Gastrocnemius medialis (tissue), 4 donors: ENCODE data around the gene LRFN4. TPM values are rescaled to one million over a fixed set of nuclear protein-coding genes. Genes with fewer than 3 reads are reported as not detected.

Experiments
- ATAC-seq, 2 donors: fragments of 150-250 bp; one replicate each; pipeline ENCODE4 v1.9.1; 2016
- DNase-seq, 2 donors: peaks; one replicate each; pipeline ENCODE4 v3.0.0-alpha.2; 2019
- H3K27ac ChIP-seq, 4 donors: fragments of 200-600 bp; sonication (generic); 1 replicate in 1 of 4; 2 replicates in 3 of 4; pipeline ENCODE4 v1.5.1; 2016 to 2018; ENCODE audit warnings: mild to moderate bottlenecking in 2 of 4, moderate library complexity in 1 of 4
- H3K27me3 ChIP-seq, 3 donors: fragments of 200-600 bp; sonication (generic) in 2 of 3; 1 replicate in 1 of 3; 2 replicates in 2 of 3; pipeline versions ENCODE4 v1.5.1 to v1.6.0; 2016 to 2019; ENCODE audit warnings: mild to moderate bottlenecking in 1 of 3, moderate library complexity in 1 of 3
- H3K36me3 ChIP-seq, 2 donors: fragments of 200-600 bp; sonication (generic) in 1 of 2; one replicate each; pipeline ENCODE4 v1.5.1; 2017 to 2018
- H3K4me1 ChIP-seq, 2 donors: fragments of 200-600 bp; sonication (generic) in 1 of 2; one replicate each; pipeline ENCODE4 v1.5.1; 2016 to 2017; ENCODE audit warnings: mild to moderate bottlenecking in 2 of 2
- H3K4me3 ChIP-seq, 4 donors: fragments of 200-600 bp; sonication (generic) in 3 of 4; 1 replicate in 1 of 4; 2 replicates in 3 of 4; pipeline ENCODE4 v1.5.1; 2016 to 2019; ENCODE audit warnings: mild to moderate bottlenecking in 2 of 4
- H3K9me3 ChIP-seq, 3 donors: fragments of 200-600 bp; sonication (generic) in 2 of 3; 1 replicate in 1 of 3; 2 replicates in 2 of 3; pipeline ENCODE4 v1.5.1; 2016 to 2019
- POLR2A ChIP-seq, 2 donors: fragments of 450-650 bp; IDR thresholded peaks; one replicate each; pipeline ENCODE4 v1.6.1; 2017; ENCODE audit warnings: antibody characterized with exemption in 2 of 2, mild to moderate bottlenecking in 2 of 2, moderate library complexity in 2 of 2
- in situ Hi-C, 4 donors: fragments of 200-750 bp; cut with MboI; loops; one replicate each; pipeline versions ENCODE4 v1.15.0 to v1.8.0; 2017; ENCODE audit warnings: low sequenced_read_pairs in 4 of 4
- intact Hi-C: fragments of 100-400 bp; cut with DNase I; formaldehyde crosslinking; loops from one replicate; pipeline ENCODE4 v1.15.1; 2023; ENCODE audit warnings: low total_unique reads
- total RNA-seq, 4 donors: library from RNA; depleted of rRNA; stranded (reverse); fragments of >200 nt; gene quantifications; one replicate each; pipeline versions ENCODE4 v1.1.0 to v1.2.3, GENCODE V29; 2016
- TF ChIP-seq, protein P1 (sequence below), 5 experiments: fragments of 450-650 bp in 3 of 5; fragments of 200-600 bp in 2 of 5; sonication (generic) in 2 of 5; IDR thresholded peaks in 4 of 5; conservative IDR thresholded peaks in 1 of 5; 1 replicate in 4 of 5; 2 replicates in 1 of 5; pipeline ENCODE4 v1.5.1; 2016 to 2019; ENCODE audit warnings: antibody characterized with exemption in 5 of 5, mild to moderate bottlenecking in 3 of 5, moderate library complexity in 3 of 5

The LRFN4 gene
- total RNA-seq, 4 donors from 2014 or later, result 8.6 to 12.1 (median 10.1) TPM

DNA sequence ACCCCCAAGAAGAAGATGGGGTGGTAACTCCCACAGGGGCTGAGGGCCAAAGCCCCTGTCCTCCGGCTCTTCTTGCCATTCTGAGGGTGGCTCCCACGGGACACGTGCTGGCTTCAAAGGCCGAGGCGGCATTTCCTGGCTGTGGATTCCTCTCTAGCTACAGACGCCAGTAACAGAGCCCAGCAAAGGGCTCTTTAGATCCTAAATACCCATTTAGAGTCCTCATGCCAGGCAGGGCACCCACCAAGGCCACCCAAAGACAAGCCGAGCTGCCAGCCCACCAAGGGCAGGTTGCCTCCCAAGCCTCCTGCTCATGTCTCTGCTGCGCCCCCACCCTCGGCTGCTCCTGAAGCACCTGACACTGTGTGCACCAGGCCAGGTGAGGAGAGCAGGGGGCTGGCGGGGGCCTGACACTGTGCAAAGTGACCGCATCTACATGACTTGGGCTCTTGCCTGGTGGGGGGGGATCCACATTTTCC lies 5.7 kb downstream of the LRFN4 start:
- no peak overlapping the region for H3K4me3 ChIP-seq
- no peaks in the 10 kb centered on the region for H3K27me3 ChIP-seq
- no peak for ATAC-seq
- intact Hi-C loops (no loop called here), in situ Hi-C loops (no loop called here)
- H3K9me3 ChIP-seq, result no peaks in the 10 kb centered on the region
- H3K27ac ChIP-seq, result no peak overlapping the region
- H3K4me1 ChIP-seq, result no peaks in the 10 kb centered on the region
- TF ChIP-seq, protein P1, sequence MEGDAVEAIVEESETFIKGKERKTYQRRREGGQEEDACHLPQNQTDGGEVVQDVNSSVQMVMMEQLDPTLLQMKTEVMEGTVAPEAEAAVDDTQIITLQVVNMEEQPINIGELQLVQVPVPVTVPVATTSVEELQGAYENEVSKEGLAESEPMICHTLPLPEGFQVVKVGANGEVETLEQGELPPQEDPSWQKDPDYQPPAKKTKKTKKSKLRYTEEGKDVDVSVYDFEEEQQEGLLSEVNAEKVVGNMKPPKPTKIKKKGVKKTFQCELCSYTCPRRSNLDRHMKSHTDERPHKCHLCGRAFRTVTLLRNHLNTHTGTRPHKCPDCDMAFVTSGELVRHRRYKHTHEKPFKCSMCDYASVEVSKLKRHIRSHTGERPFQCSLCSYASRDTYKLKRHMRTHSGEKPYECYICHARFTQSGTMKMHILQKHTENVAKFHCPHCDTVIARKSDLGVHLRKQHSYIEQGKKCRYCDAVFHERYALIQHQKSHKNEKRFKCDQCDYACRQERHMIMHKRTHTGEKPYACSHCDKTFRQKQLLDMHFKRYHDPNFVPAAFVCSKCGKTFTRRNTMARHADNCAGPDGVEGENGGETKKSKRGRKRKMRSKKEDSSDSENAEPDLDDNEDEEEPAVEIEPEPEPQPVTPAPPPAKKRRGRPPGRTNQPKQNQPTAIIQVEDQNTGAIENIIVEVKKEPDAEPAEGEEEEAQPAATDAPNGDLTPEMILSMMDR (IDR thresholded peaks at IDR 0.05 in 4 of 5, conservative IDR thresholded peaks at IDR 0.05 in 1 of 5), result no peak
- no peak for TF ChIP-seq POLR2A (IDR thresholded peaks at IDR 0.05)
- no peak for DNase-seq
- no peaks in the 10 kb centered on the region for H3K36me3 ChIP-seq

DNA sequence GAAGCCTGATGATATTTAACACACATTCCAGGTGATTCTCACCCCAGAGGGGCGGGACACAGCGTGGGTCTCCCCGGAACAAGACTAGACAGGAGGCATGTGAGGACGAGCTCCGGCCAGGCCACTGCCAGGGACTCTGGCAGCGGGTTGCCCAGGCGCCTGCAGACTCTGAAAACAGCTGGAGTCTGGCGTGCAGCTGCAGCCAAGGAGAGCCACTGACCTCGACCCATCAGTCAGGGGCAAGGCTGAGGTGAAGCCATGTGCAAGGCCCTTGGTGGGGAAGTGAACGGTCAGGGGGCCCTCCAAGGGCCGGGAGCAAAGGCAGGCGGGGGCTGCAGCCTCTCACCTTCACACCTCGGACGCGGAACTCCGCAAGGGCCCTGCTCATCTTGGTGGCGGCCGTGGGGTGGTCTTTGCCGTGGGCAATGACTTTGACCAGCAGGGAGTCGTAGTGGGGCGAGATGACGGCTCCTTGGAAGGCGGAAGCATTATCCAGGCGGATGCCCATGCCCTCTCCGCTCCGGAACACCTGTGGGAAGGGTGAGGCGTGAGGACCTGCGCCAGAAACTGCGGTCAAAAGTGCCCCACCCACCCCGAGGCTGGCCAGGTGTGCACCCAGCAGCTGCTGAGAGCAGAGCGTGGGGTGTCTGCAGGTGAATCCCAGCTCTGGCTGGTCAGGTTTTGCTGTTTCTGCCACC lies 6.7 kb downstream of the LRFN4 start:
- ATAC-seq, result no peak
- TF ChIP-seq, protein P1 (IDR thresholded peaks at IDR 0.05 in 4 of 5, conservative IDR thresholded peaks at IDR 0.05 in 1 of 5), result no peak
- no peak for TF ChIP-seq POLR2A (IDR thresholded peaks at IDR 0.05)
- Histone ChIP-seq H3K36me3 (no peaks in the 10 kb centered on the region), H3K4me3 (no peak overlapping the region), H3K4me1 (no peaks in the 10 kb centered on the region), H3K9me3 (no peaks in the 10 kb centered on the region), H3K27me3 (no peaks in the 10 kb centered on the region), H3K27ac (no peak overlapping the region)
- no peak for DNase-seq
- in situ Hi-C loops, result no loop called here
- intact Hi-C loops, result no loop called here

DNA sequence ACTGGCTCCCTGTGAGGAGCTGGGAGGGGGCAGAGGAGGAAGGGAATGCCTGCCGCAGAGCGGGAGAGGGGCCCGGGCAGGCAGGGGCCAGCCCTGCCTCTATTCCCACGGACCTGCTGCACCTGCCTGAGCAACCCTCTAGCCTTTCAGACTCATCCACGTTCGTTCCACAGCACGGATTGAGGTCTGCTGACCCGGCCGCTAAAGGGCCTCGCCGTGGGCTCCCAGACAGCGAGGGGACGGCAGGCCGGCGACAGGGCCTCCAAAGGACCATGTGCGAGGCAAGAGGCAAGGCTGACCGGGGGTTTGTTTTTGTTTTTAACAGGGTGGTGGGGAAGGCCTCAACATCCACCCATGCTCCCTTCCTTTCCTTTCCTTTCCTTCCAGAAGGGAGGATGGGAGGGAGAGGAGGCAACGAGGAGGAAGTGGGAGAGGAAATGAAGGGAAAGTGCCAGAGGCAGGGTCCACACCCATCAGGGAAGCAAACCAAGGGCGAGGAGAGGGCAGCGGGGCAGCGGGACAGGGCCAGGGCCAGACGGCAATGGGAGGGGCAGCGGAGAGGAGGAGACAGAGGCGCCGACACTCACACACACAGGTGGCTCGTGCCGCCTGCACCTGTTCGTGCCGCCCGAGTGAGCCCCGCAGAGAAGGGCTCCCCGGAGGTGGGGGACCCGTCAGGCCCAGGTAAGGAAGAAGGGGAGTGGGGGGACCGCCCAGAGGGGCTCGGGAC lies 7.5 kb downstream of the LRFN4 start:
- Histone ChIP-seq H3K4me3 (no peak overlapping the region), H3K4me1 (no peaks in the 10 kb centered on the region), H3K9me3 (no peaks in the 10 kb centered on the region), H3K36me3 (no peaks in the 10 kb centered on the region), H3K27ac (no peak overlapping the region), H3K27me3 (no peaks in the 10 kb centered on the region)
- intact Hi-C loops (no loop called here), in situ Hi-C loops (no loop called here)
- no peak for ATAC-seq
- TF ChIP-seq POLR2A (IDR thresholded peaks at IDR 0.05), result no peak
- TF ChIP-seq, protein P1 (IDR thresholded peaks at IDR 0.05 in 4 of 5, conservative IDR thresholded peaks at IDR 0.05 in 1 of 5), result no peak
- no peak for DNase-seq

DNA sequence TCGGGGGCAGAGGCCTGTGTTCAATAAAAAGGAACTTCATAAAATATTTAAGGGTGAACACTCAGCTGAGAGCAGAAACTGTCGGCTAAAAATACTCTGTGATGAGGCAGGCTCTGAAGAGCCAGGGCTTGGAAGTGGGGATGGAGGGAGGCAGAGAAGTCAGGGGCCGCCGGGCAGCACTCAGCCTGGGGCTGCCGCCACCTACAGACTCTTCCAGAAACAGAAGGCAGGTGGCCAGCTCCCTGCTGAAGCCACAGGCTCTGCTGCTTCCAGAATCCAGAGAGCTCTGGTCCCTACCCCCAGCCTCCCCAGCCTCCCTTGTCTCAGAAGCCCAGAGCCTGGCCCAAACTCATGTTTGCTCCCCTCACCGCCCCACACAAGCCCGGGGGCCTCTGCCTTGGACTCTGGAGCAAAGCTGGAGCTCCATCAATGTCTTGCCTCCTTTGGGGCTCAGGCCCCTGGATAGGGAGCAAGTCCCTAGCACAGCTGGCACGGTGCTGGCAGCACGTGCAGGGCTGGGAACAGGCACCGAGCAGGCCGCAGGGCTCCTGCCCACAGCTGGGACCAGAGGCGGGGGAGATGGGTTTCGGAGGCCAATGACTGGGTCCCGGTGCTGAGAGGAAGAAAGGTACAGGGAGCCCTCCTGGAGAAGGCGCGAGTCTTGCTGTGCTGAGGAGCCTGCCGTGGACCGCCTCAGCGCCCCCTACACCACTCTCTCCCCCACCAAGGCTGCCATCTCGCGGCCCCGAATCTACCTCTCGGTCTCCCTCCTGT lies 8.2 kb downstream of the LRFN4 start:
- no peaks in the 10 kb centered on the region for H3K9me3 ChIP-seq
- in situ Hi-C loops (no loop called here), intact Hi-C loops (no loop called here)
- H3K4me1 ChIP-seq, result no peaks in the 10 kb centered on the region
- peaks cover 0 to 1% of the 10 kb centered on the region in 2 donors for H3K36me3 ChIP-seq
- no peak overlapping the region for H3K4me3 ChIP-seq
- TF ChIP-seq POLR2A (IDR thresholded peaks at IDR 0.05), result no peak
- TF ChIP-seq, protein P1 (IDR thresholded peaks at IDR 0.05 in 4 of 5, conservative IDR thresholded peaks at IDR 0.05 in 1 of 5), result no peak
- DNase-seq (no peak), ATAC-seq (no peak)
- no peak overlapping the region for H3K27ac ChIP-seq
- H3K27me3 ChIP-seq, result no peaks in the 10 kb centered on the region
